Measurements from ENCODE around the gene TLR7.

GRCh38 chrX:12906046-12906761 lies 39.3 kb downstream of the TLR7 start, which contains the start of gene TLR8:
- TF ChIP-seq CTCF (conservative IDR thresholded peaks at IDR 0.05 in 1 of 2, IDR thresholded peaks at IDR 0.05 in 1 of 2; ENCODE audit: low read depth in 1 of 2, low read length in 2 of 2) = no peak
- no peak for TF ChIP-seq EZH2 (IDR thresholded peaks at IDR 0.05; ENCODE audit: low read length, missing control alignments)
